Measurements from ENCODE around the gene FIZ1. TPM values are rescaled to one million over a fixed set of nuclear protein-coding genes. Genes with fewer than 3 reads are reported as not detected.
A peak's percentile ranks its signal among the peaks of the same experiment; 100 is the strongest.

Gene FIZ1
- polyA plus RNA-seq, 4 donors = 15.7 to 28.9 (median 23.4) TPM

DNA sequence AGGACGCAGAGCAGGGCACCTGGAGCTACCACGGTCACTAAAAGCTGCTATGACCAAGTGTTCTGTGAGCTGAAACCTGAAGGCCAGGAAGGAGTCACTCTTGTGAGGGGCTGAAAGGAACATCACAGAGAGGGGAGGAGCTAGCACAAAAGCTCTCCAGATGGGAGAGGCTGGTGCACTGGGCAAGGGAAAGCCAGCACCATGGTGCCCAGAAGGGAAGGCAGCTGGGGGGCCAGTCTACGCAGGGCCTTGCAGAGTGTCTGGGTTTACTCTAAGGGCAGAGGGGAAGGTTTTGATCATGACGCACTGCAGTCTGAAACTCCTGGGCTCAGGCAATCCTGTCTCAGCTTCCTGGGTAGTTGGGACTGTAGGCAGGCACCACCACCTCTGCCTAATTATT, 37.4 kb upstream of the FIZ1 start:
- DNase-seq (ENCODE audit: low read depth in 4 of 4, low spot score in 2 of 4) = no peak

- DNase-seq (ENCODE audit: low read depth in 4 of 4, low spot score in 2 of 4) = no peak
Observed at GRCh38 chr19:55635856-55636440, 36.6 kb upstream of the FIZ1 start.

GRCh38 chr19:55635334-55635717, 36.0 kb upstream of the FIZ1 start:
- no peak for DNase-seq (ENCODE audit: low read depth in 4 of 4, low spot score in 2 of 4)

DNA sequence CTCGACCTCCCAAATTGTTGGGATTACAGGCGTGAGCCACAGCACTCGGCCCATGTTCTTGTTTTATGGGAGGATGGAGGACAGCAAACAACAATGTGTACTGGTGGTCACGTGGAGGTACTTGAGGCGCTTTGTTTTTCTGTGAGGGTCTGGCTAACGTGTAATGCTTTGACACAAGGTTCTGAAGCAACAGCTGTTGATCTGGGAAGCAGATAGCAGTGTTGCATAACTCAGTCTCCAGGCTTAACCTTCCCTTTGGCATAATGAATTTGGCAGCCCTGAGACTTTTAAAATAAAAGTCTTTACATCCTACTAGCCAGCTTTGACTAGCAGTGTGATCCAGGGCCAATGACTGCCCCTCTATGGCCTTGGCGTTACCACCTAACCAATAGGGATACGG, 34.5 kb upstream of the FIZ1 start:
- no peak for DNase-seq (ENCODE audit: low read depth in 4 of 4, low spot score in 2 of 4)

DNA sequence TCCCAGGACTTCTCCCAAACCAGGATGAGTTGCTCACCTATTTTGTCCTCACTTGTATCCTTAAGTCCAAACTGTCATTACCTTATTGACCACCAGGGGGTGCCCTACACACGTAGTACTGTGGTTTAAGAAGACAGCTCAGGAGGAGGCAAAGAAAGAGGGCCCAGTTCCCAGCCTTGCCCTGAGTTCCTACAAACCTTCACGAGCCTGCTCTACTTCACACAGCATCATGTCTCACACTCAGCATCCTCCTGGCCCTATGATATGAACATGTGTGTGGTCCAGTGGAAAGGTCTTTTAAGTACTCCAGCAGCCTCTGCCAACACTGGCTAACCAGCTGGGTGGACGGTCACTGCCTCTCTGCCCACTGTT, 33.1 kb upstream of the FIZ1 start:
- peak in 2 of 4 donors; percentile 79 to 89 for DNase-seq (ENCODE audit: low read depth in 4 of 4, low spot score in 2 of 4)

DNA sequence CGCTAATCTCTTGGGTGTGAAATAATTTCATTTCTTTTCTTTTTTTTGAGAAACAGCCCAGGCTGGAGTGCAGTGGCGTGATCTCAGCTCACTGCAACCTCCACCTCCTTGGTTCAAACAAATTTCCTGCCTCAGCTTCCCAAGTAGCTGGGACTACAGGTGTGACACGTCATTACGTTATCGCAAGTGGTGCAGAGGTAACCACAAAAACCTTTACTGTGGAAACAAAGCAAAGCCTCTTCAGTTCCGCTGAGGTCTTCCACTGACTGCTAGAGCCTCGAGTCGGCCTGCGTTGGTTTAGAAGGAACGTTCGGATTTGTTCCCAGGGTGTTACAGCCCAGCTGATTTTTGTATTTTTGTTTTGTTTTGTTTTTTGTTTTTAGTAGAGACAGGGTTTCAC, 27.0 kb upstream of the FIZ1 start:
- DNase-seq (ENCODE audit: low read depth in 4 of 4, low spot score in 2 of 4) = no peak

DNA sequence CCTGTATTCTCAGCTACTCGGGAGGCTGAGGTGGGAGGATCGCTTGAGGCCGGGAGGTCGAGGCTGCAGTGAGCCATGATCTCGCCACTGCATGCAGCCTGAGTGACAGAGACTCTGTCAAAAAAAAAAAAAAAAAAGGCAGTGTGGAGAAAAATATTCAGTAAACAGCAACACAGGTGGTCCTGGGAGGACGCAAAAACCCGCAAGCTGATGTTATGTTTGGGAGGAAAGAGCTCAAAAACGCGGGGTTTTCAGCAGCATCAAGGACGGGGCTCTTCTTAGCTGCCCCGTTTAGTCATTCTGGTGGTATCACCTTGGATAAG, 25.6 kb upstream of the FIZ1 start:
- DNase-seq (ENCODE audit: low read depth in 4 of 4, low spot score in 2 of 4) = no peak

DNA sequence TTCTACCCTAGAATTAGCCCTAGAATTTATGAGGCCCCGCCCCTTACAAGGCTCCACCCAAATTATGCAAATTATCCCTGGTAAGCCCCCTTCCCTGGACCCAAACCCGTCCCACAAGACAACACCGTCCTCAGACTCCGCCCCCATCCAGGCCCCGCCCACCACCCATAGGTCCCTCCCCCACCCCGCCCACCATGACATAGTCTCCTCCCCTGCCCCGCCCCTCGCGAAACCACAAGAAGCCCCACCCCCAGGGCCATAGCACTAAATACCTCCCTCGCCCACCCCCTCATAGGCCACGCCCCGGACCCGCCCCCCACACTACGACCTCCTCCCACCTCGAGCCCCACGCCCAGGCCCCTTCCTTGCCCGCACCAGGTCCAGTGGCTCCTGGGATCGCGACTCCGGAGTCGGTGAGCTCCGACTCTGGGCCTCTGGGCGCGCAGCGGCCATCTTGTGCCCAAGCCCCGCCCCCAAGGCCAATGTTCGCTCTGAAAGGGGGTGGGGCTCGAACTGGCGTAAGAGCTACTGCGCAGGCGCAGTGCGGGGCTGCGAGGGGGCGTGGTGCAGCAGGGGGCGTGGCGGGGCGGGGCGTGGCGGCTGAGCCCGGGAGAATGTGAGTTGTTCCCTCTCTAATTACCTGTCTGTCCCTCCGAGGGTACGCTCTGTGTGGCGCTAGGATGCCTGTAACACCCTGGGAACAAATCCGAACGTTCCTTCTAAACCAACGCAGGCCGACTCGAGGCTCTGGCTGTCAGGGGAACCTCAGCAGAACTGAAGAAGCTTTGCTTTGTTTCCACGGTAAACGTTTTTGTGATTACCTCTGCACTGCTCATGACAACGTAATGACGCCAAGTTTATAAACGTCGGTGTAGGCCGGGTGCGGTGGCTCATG, 25.0 kb upstream of the FIZ1 start, which contains the start of gene ZNF784:
TSS of gene ZNF784 (minus strand) at position 458 of the 895 bp plus-strand sequence. CDS start at position 453, 5 bp downstream.
- DNase-seq (ENCODE audit: low read depth in 4 of 4, low spot score in 2 of 4) = peak in 1 of 4 donors; percentile 82

DNA sequence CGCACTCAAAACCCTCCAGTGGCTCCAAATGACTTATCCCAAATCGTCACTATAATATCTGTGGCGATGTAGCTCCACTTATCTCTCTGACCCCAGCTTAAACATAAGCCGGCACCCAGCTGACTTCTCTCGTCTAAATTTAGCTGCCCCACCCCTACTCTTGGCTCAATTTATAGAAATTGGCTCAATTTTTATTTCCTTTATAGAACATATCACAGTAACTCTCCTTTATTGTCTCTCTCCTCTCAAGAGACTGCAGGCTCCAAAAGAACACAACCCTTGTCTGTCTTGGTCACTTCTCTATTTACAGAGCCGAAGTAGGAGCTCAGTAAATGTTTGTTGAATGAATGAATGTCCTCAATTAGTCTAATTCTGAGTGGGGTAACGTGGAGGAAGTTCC, 24.2 kb upstream of the FIZ1 start:
- no peak for DNase-seq (ENCODE audit: low read depth in 4 of 4, low spot score in 2 of 4)

GRCh38 chr19:55623130-55623529, 23.8 kb upstream of the FIZ1 start:
- no peak for DNase-seq (ENCODE audit: low read depth in 4 of 4, low spot score in 2 of 4)

GRCh38 chr19:55622242-55622969, 23.1 kb upstream of the FIZ1 start:
- no peak for DNase-seq (ENCODE audit: low read depth in 4 of 4, low spot score in 2 of 4)

DNA sequence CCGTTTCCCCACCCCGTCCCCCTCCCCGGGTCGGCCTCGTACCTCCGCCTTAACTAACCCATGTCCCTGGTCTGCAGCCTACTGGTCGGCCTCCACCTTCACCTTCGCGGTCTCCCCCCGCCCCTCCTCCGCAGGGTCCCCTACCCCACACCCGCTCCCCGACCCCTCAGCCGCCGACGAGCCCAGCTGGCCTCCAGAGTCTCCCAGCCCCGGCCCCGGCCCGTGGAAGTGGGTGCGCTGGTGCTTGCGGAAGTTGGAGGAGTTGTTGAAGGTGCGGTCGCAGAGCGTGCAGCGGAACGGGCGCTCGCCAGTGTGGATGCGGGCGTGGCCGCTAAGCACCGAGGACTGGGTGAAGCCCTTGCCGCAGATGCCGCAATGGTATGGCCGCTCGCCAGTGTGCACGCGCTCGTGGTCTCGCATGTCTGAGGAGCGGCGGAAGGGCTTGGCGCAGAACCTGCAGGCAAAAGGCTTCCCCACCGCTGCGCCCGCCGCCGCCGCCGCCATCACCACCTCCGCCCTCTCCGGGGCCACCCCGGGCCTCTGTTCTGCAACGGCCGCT, 22.4 kb upstream of the FIZ1 start:
- DNase-seq (ENCODE audit: low read depth in 4 of 4, low spot score in 2 of 4) = no peak

DNA sequence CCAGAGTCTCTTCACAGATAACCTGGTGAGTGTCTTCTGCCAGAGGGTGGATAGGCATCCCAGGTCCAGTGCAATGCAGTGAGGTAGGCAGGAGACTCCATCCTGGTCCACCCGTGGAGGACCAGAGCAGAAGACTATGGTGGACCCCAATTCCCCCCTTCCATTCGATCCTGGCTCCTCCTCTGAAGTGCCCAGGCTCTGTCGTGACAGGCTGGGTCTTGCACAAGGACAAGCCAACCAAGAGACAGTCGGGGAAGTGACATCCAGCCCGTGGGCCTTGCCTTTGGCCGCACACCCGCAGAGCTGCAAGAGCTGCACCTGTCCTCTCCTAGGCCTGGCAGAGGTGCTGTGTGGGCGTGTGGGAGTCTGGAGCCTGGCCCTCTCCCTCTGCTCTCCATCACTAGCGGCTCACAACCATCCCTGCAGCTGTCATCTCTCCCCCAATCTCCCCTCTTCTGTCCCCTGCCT, 21.9 kb upstream of the FIZ1 start:
- DNase-seq (ENCODE audit: low read depth in 4 of 4, low spot score in 2 of 4) = no peak

DNA sequence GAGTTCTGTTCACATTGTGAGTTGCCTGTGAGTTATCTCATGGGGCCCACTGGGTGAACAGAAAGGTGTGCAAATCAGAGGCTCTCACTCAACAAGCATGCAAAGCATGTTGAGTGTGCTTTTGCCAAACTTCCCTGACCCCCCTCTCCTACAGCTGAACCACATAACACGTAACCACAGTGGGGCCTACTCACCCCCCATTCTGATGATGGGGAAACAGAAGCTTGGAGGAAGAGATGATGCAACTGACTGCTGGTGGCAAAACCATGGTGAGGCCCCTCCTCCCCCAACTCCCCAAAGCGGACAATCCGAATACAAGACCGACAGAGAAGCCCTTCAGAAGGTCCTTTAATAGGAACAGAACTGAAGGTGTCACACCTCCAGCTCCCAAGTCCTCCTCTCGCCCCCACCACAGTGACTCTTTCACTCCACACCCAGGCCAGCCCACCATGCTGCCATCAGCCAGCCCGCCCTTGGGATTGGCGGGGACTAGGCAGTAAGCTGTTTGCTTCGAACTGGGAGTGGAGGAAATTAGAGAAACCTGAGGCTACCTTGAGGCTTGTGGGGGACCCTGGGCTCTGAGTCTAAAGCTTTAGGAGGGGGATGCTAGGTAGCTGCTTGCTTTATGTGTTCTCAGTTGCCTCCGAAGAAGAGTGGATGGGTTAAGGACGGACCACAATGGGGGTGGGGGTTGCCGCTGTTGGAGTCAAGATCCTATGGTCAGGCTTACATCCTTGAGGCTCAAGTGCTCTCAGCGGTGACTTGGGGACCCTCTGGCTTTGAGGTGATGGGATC, 21.3 kb upstream of the FIZ1 start:
- no peak for DNase-seq (ENCODE audit: low read depth in 4 of 4, low spot score in 2 of 4)

DNA sequence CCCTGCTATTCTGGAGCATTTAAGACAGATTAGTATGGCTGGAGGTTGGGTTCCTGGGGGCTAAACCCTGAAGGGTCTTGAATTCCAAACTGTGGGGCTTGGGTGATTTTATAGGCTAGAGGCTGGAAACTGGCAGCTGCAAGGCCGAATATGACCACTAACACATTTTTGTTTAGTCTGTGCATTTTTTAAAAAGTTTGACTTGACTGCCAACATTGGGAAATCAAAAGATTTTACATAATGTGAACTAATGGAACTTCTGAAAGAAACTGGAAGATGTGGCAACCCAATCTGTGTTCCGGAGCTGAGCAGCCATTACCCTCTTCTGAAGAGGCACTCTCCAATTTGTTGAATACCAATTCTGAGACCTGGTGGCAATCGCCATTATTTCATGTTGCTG, 20.0 kb upstream of the FIZ1 start:
- no peak for DNase-seq (ENCODE audit: low read depth in 4 of 4, low spot score in 2 of 4)

- DNase-seq (ENCODE audit: low read depth in 4 of 4, low spot score in 2 of 4) = no peak
Observed at GRCh38 chr19:55618426-55618825, 19.1 kb upstream of the FIZ1 start.

DNA sequence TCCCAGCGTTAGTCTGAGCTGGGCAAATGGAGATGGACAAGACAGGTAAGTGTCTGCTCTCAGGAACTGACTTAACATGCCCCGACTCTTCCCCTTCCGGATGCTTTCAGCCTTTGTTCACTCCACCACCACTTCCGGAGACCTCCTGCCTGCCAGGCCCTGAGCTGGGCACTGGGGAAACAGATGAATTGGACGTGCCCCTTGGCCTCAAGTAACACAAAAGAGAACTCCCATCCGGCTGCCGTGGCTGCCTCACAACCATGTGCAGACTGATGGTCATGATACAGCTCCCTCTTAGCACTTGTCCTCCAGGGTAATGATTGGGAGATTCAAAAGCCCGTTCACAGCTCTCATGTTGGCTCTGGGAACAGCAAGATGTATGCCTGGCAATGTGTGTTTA, 18.1 kb upstream of the FIZ1 start:
- no peak for DNase-seq (ENCODE audit: low read depth in 4 of 4, low spot score in 2 of 4)

DNA sequence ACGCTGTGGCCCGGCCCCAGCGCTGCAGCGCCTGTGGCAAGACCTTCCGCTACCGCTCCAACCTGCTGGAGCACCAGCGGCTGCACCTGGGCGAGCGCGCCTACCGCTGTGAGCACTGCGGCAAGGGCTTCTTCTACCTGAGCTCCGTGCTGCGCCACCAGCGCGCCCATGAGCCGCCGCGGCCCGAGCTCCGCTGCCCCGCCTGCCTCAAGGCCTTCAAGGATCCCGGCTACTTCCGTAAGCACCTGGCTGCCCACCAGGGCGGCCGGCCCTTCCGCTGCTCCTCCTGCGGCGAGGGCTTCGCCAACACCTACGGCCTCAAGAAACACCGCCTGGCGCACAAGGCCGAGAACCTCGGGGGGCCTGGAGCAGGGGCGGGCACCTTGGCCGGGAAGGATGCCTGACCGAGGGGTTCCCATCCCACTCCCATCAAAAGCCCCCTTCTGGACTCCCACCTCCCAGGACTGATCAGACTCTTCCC, 17.1 kb upstream of the FIZ1 start:
- no peak for DNase-seq (ENCODE audit: low read depth in 4 of 4, low spot score in 2 of 4)

- DNase-seq (ENCODE audit: low read depth in 4 of 4, low spot score in 2 of 4) = no peak
Observed at GRCh38 chr19:55615543-55616394, 16.5 kb upstream of the FIZ1 start.

Data from left renal cortex interstitium (tissue), 4 donors.